Liver (tissue), 9 donors: Measurements from ENCODE around the gene CACNA1C. TPM values are rescaled to one million over a fixed set of nuclear protein-coding genes. Genes with fewer than 3 reads are reported as not detected.

ENCODE experiments used
- DNase-seq: peaks from one replicate; pipeline ENCODE4 v3.0.0-alpha.2; 2017; ENCODE audit warnings: low spot score
- H3K27ac ChIP-seq, 2 donors: one replicate each; pipeline ENCODE4 v1.7.0; 2013; ENCODE audit warnings: inconsistent platforms in 2 of 2, low read length in 2 of 2, control low read depth in 1 of 2, low read depth in 1 of 2, mild to moderate bottlenecking in 1 of 2
- H3K27me3 ChIP-seq, 4 donors: one replicate each; pipeline versions ENCODE4 v1.6.1 to v1.7.0; 2013; ENCODE audit warnings: low read length in 3 of 4, inconsistent platforms in 1 of 4, mild to moderate bottlenecking in 1 of 4, moderate library complexity in 1 of 4; ENCODE audit not compliant: control insufficient read depth in 4 of 4, insufficient read depth in 4 of 4
- H3K36me3 ChIP-seq, 4 donors: one replicate each; pipeline versions ENCODE4 v1.6.1 to v1.7.0; 2013; ENCODE audit warnings: low read length in 3 of 4, mild to moderate bottlenecking in 3 of 4, low read depth in 1 of 4, moderate library complexity in 1 of 4; ENCODE audit not compliant: control insufficient read depth in 4 of 4, insufficient read depth in 3 of 4
- H3K4me1 ChIP-seq, 4 donors: one replicate each; pipeline versions ENCODE4 v1.6.1 to v1.7.0; 2013; ENCODE audit warnings: low read length in 3 of 4, mild to moderate bottlenecking in 3 of 4, moderate library complexity in 1 of 4; ENCODE audit not compliant: control insufficient read depth in 4 of 4, insufficient read depth in 4 of 4
- H3K4me3 ChIP-seq, 3 donors: one replicate each; pipeline versions ENCODE4 v1.6.1 to v1.7.0; 2013; ENCODE audit warnings: low read length in 3 of 3, control low read depth in 1 of 3, low read depth in 1 of 3, mild to moderate bottlenecking in 1 of 3
- H3K9ac ChIP-seq, 2 donors: one replicate each; pipeline ENCODE4 v1.7.0; 2013; ENCODE audit warnings: low read length in 2 of 2, mild to moderate bottlenecking in 2 of 2, moderate library complexity in 2 of 2, control low read depth in 1 of 2, low read depth in 1 of 2
- H3K9me3 ChIP-seq, 4 donors: one replicate each; pipeline versions ENCODE4 v1.6.1 to v1.7.0; 2013; ENCODE audit warnings: low read length in 3 of 4; ENCODE audit not compliant: control insufficient read depth in 4 of 4
- FOXA2 ChIP-seq: IDR thresholded peaks from 2 replicates; pipeline ENCODE4 v1.6.1; 2016; ENCODE audit warnings: antibody characterized with exemption
- HNF4A ChIP-seq, 2 donors: conservative IDR thresholded peaks; 2 replicates each; pipeline ENCODE4 v1.6.1; 2016; ENCODE audit warnings: antibody characterized with exemption in 2 of 2, mild to moderate bottlenecking in 2 of 2
- HNF4G ChIP-seq: IDR thresholded peaks from 2 replicates; pipeline ENCODE4 v1.6.1; 2016; ENCODE audit warnings: antibody characterized with exemption
- JUND ChIP-seq, 2 donors: IDR thresholded peaks; 2 replicates each; pipeline ENCODE4 v1.6.1; 2016; ENCODE audit warnings: antibody characterized with exemption in 2 of 2
- NR2F2 ChIP-seq: IDR thresholded peaks from 2 replicates; pipeline ENCODE4 v1.6.1; 2016; ENCODE audit warnings: antibody characterized with exemption
- RAD21 ChIP-seq, 2 donors: IDR thresholded peaks; 2 replicates each; pipeline ENCODE4 v1.6.1; 2016; ENCODE audit warnings: antibody characterized with exemption in 2 of 2, mild to moderate bottlenecking in 2 of 2
- RXRA ChIP-seq, 2 donors: IDR thresholded peaks; 2 replicates each; pipeline ENCODE4 v1.6.1; 2017 to 2018; ENCODE audit warnings: antibody characterized with exemption in 2 of 2, mild to moderate bottlenecking in 1 of 2
- SP1 ChIP-seq: IDR thresholded peaks from 2 replicates; pipeline ENCODE4 v1.6.1; 2018; ENCODE audit warnings: antibody characterized with exemption, mild to moderate bottlenecking
- YY1 ChIP-seq: IDR thresholded peaks from 2 replicates; pipeline ENCODE4 v1.6.1; 2016; ENCODE audit warnings: antibody characterized with exemption, mild to moderate bottlenecking
- WGBS: extraction: QIAGEN DNeasy Blood & Tissue Kit; methylation state at CpG from one replicate; pipeline ENCODE4 v1.1.7; 2013; 5-methylcytosine and 5-hydroxymethylcytosine counted together
- polyA plus RNA-seq, 2 donors: library from polyadenylated mRNA; stranded (reverse) in 1 of 2; unstranded in 1 of 2; fragments of 200-250 nt in 1 of 2; fragments of >200 nt in 1 of 2; fragmentation: Nextera tagmentation in 1 of 2; extraction: Ambion mirVana in 1 of 2; gene quantifications; one replicate each; pipeline versions ENCODE4 v1.2.1 to v1.2.3, GENCODE V29; 2013 to 2015
- total RNA-seq, 2 donors: library from RNA; depleted of rRNA; stranded (reverse); fragments of >200 nt; gene quantifications; one replicate each; pipeline ENCODE4 v1.2.3, GENCODE V29; 2014
- TF ChIP-seq, protein P1 (sequence below): IDR thresholded peaks from 2 replicates; pipeline ENCODE4 v1.6.1; 2016; ENCODE audit warnings: antibody characterized with exemption
- TF ChIP-seq, protein P2 (sequence below): IDR thresholded peaks from 2 replicates; pipeline ENCODE4 v1.6.1; 2016; ENCODE audit warnings: antibody characterized with exemption, mild to moderate bottlenecking
- TF ChIP-seq, protein P3 (sequence below): IDR thresholded peaks from 2 replicates; pipeline ENCODE4 v1.6.1; 2016; ENCODE audit warnings: antibody characterized with exemption
- donor health status: healthy.
- donor health status: healthy.
- donor health status: healthy.
- donor health status: healthy.
- donor health status: healthy.

The CACNA1C gene
- total and polyA plus RNA-seq, 4 donors, result 0.23 to 1.9 (median 0.41) TPM

DNA sequence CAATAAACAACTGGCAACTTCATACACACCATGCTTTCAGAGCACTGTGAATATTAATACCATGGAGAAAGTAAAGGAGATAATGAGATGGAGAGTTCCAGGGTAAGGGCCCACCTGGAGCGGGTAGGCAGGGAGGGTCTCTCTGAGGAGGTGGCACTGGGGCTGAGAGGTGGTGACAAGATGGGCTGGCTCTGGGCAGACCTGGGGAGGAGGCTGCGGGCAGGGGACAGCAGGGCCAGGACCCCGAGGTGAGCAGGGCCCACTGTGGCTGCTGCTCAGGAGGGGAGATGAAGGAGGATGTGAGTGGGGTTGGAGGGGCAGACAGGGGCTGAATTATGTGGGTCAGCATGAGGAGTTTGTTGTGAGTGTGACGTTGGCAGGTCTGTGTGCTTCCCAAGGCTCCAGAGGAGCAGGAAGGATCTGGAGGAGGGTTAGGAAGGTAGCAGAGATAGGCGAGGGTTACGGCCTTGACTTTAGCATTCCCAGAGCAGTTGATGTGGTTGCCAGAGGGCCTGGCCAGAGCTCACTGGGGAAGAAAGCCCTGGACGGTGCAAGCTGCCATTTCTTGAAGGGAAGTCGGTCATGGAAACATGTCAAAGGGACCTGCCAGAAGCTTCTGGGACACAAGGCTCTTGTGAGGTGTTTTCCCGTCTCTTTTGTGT, 88.2 kb downstream of the CACNA1C start:
- H3K27ac ChIP-seq, result no peak overlapping the region
- H3K4me1 ChIP-seq, result no peaks in the 10 kb centered on the region
- H3K9ac ChIP-seq, result no peak overlapping the region
- no peaks in the 10 kb centered on the region for H3K27me3 ChIP-seq
- TF ChIP-seq JUND (IDR thresholded peaks at IDR 0.05), result no peak
- no peak for TF ChIP-seq SP1
- H3K4me3 ChIP-seq, result no peak overlapping the region
- H3K36me3 ChIP-seq, result no peaks in the 10 kb centered on the region
- WGBS, result 82% methylated on average over 9 of the region's 9 CpGs
- H3K9me3 ChIP-seq, result no peaks in the 10 kb centered on the region
- DNase-seq, result no peak

DNA sequence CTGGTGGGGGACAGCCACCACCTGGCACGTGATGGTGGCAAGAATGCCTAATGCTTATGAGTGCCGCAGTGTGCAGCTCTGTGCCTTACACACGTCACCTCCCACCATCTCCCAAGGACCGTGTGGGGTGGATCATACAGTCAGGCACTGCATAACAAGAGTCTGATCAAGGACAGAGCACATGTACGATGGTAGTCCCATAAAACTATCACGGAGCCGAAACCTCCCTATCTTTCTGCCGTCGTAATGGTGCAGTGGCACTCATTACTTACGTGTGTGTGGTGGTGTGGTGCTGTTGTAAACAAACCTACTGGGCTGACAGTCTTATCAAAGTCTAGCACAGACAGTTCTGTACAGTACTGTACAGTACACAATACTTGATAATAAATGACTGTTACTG, 89.3 kb downstream of the CACNA1C start:
- Histone ChIP-seq H3K9ac (no peak overlapping the region), H3K4me1 (no peaks in the 10 kb centered on the region), H3K27ac (no peak overlapping the region), H3K36me3 (no peaks in the 10 kb centered on the region), H3K9me3 (no peaks in the 10 kb centered on the region), H3K4me3 (no peak overlapping the region), H3K27me3 (no peaks in the 10 kb centered on the region)
- WGBS, result 93% methylated on average over 10 of the region's 10 CpGs
- no peak for DNase-seq
- TF ChIP-seq HNF4G (no peak), HNF4A (conservative IDR thresholded peaks at IDR 0.05) (no peak), NR2F2 (no peak), RAD21 (IDR thresholded peaks at IDR 0.05) (no peak), YY1 (no peak)
- TF ChIP-seq, protein P1, sequence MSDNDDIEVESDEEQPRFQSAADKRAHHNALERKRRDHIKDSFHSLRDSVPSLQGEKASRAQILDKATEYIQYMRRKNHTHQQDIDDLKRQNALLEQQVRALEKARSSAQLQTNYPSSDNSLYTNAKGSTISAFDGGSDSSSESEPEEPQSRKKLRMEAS, result no peak
- TF ChIP-seq, protein P2, sequence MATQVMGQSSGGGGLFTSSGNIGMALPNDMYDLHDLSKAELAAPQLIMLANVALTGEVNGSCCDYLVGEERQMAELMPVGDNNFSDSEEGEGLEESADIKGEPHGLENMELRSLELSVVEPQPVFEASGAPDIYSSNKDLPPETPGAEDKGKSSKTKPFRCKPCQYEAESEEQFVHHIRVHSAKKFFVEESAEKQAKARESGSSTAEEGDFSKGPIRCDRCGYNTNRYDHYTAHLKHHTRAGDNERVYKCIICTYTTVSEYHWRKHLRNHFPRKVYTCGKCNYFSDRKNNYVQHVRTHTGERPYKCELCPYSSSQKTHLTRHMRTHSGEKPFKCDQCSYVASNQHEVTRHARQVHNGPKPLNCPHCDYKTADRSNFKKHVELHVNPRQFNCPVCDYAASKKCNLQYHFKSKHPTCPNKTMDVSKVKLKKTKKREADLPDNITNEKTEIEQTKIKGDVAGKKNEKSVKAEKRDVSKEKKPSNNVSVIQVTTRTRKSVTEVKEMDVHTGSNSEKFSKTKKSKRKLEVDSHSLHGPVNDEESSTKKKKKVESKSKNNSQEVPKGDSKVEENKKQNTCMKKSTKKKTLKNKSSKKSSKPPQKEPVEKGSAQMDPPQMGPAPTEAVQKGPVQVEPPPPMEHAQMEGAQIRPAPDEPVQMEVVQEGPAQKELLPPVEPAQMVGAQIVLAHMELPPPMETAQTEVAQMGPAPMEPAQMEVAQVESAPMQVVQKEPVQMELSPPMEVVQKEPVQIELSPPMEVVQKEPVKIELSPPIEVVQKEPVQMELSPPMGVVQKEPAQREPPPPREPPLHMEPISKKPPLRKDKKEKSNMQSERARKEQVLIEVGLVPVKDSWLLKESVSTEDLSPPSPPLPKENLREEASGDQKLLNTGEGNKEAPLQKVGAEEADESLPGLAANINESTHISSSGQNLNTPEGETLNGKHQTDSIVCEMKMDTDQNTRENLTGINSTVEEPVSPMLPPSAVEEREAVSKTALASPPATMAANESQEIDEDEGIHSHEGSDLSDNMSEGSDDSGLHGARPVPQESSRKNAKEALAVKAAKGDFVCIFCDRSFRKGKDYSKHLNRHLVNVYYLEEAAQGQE, result no peak

DNA sequence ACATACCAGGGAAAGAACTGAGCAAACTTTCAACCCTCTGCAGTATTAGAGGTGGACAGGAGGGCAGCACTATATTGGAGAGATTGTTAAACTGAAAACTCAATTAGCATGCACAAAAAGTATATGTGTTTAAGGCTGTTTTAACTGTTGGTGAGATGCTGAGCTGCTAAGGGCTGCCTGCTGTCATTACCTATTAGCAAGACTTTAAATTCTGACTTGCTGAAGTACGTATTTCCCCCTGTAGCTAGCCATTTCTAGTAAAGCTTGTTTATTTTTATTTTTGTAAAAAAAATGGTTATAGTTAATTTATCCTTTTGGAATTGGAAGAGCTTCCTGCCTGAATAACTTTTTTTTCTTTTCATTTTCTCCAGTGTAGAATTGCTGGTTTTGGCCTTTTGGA, 92.2 kb downstream of the CACNA1C start:
- no peak overlapping the region for H3K27ac ChIP-seq
- H3K27me3 ChIP-seq, result no peaks in the 10 kb centered on the region
- DNase-seq, result no peak
- no peaks in the 10 kb centered on the region for H3K36me3 ChIP-seq
- H3K9me3 ChIP-seq, result no peaks in the 10 kb centered on the region
- no peak for TF ChIP-seq RXRA (IDR thresholded peaks at IDR 0.05)
- H3K4me3 ChIP-seq, result no peak overlapping the region
- H3K9ac ChIP-seq, result no peak overlapping the region
- H3K4me1 ChIP-seq, result no peaks in the 10 kb centered on the region
- 86% methylated on average over 1 of the region's 1 CpG for WGBS

DNA sequence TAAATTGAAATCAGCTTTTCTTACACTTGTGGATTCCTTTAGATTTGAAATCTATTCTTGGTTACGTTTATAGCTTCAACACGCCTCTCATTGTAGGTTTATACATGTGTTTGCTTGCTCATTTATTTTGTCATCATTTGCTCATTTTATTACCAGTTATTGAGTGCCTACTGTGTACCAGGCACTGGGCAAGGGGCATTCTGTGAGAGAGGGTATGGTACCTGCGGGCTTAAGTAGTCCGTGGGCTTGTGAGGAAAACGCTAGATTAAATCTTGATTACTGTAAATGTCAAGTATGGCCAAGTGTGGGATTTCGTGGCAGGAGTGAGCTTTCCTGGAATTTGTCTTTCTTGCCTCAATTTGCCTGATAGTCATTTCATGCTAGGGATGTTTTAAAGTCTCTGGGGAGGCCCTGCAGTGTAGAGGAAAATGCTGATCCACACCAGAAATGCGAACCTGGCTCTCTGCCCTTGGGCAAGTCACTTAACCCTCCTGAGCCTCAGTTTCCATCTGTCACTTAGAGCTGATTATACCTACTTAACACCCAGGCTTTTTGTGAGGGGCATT, 92.7 kb downstream of the CACNA1C start:
- Histone ChIP-seq H3K27ac (no peak overlapping the region), H3K4me3 (no peak overlapping the region), H3K9ac (no peak overlapping the region), H3K27me3 (no peaks in the 10 kb centered on the region), H3K9me3 (no peaks in the 10 kb centered on the region), H3K36me3 (no peaks in the 10 kb centered on the region), H3K4me1 (no peaks in the 10 kb centered on the region)
- WGBS, result 82% methylated on average over 7 of the region's 7 CpGs
- DNase-seq, result no peak
- TF ChIP-seq, protein P3, sequence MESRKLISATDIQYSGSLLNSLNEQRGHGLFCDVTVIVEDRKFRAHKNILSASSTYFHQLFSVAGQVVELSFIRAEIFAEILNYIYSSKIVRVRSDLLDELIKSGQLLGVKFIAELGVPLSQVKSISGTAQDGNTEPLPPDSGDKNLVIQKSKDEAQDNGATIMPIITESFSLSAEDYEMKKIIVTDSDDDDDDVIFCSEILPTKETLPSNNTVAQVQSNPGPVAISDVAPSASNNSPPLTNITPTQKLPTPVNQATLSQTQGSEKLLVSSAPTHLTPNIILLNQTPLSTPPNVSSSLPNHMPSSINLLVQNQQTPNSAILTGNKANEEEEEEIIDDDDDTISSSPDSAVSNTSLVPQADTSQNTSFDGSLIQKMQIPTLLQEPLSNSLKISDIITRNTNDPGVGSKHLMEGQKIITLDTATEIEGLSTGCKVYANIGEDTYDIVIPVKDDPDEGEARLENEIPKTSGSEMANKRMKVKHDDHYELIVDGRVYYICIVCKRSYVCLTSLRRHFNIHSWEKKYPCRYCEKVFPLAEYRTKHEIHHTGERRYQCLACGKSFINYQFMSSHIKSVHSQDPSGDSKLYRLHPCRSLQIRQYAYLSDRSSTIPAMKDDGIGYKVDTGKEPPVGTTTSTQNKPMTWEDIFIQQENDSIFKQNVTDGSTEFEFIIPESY, result no peak
- no peak for TF ChIP-seq HNF4A (conservative IDR thresholded peaks at IDR 0.05)
- TF ChIP-seq FOXA2, result no peak
- no peak for TF ChIP-seq HNF4G
